EL (cell line): ENCODE measurements around the gene NUSAP1.
A peak's percentile ranks its signal among the peaks of the same experiment; 100 is the strongest.
"Not testable (repeated sequence)": the region's sequence is repeated elsewhere in the genome, so short reads cannot be mapped to it uniquely, and the experiment has no call there.

Experiments used
- DNase-seq: peaks from one replicate; pipeline ENCODE4 v3.0.0-alpha.2; 2016

The NUSAP1 gene

DNA sequence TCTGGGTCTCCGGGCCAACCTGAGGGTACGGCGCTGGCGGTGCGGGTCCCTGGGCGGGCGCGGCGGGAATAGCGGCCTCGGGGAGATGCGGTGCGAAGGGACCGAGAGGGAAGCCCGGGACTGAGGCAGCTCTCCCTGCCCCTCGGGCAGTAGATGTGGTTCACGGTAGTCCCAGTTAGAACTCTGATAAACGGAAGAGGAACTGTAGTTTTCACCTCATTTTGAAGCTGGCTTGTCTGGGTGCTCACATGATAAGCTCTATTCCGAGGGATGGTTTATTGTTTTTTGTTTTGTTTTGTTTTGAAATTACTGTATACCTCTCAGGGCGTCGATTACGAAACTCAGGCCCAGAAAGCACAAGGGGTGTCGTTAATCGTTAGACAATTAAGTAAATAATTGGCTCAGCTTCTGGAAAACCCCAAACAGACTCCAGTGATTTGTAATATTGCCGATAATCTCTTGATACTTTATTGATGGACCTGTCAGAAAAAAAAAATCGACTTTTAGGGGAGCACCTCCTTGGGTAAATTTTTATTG lies 413 bp downstream of the NUSAP1 start:
- DNase-seq: no peak

- DNase-seq: peak; percentile 14
Observed at GRCh38 chr15:41334293-41335120, 1.8 kb downstream of the NUSAP1 start.

GRCh38 chr15:41336549-41336948 lies 3.9 kb downstream of the NUSAP1 start:
- DNase-seq: no peak

- no peak for DNase-seq
Observed at GRCh38 chr15:41337047-41337446, 4.4 kb downstream of the NUSAP1 start.

DNA sequence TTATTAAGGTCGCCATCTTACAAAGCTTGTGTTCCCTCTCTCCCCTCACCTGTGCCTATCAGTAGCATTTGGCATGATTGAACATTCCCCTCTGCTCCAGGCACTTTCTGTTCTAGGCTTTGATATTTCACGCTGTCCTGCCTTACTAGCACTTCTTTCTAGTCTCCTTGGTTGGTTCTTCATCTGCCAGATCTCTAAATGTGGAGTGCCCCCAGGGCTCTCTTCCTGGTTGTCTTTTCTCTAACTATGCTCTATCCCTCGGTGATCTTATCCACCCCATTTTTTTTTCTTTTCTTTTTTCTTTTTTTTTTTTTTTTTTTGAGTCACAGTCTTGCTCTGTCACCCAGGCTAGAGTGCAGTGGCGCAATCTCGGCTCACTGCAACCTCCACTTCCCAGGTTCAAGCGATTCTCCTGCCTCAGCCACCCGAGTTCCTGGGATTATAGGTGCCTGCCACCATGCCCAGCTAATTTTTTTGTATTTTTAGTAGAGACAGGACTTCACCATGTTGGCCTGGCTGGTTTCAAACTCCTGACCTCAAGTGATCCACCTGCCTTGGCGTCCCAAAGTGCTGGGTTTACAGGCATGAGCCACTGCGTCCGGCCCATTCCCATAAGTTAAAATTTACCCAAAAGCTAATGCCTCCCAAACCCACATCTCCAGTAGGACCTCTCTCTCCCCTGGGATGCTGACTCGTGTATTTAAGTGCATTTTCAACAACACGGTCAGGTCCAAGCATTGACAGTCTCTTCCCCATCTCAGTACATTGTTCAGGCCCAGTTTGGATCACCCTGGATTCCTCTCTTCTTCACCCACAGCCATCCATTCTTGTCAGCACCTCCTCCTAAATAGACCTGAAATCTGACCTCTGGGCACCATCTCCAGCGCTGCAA lies 5.2 kb downstream of the NUSAP1 start:
- peak; percentile 26 for DNase-seq

- DNase-seq: no peak
Observed at GRCh38 chr15:41340189-41340695, 7.6 kb downstream of the NUSAP1 start.

- DNase-seq: no peak
Observed at GRCh38 chr15:41341519-41341918, 8.8 kb downstream of the NUSAP1 start.

DNA sequence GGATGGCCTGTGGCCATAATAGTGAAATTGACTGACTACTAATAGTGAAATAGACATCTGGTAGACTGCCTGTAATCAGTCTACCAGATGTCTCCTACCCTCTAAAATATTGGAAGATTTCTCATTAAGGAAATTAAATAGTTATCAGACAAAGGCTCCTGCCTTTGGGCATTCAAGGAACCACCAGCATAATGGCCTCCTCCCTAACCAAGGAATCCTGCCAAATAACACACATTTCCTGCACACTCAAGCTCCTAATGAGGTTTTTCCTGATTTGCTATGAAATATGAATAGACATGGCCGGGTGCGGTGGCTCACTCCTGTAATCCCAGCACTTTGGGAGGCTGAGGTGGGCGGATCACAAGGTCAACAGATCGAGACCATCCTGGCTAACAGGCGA lies 14.6 kb downstream of the NUSAP1 start:
- no peak for DNase-seq

GRCh38 chr15:41350057-41350717 lies 17.5 kb downstream of the NUSAP1 start:
- no peak for DNase-seq

DNA sequence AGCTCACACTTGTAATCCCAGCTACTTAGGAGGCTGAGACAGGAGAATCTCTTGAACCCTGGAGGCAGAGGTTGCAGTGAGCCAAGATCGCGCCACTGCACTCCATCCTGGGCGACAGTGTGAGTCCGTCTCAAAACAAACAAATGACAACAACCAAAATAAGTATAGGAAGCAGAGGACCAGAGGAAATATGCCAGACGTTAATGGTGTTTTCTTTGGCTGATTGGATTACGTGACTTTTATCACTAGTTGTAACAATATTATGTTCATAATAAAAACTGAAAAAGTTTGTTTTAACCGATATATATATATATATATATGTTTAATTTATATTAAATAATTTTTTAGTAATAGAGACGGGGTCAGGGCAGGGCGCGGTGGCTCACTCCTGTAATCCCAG lies 21.7 kb downstream of the NUSAP1 start:
- no peak for DNase-seq

DNA sequence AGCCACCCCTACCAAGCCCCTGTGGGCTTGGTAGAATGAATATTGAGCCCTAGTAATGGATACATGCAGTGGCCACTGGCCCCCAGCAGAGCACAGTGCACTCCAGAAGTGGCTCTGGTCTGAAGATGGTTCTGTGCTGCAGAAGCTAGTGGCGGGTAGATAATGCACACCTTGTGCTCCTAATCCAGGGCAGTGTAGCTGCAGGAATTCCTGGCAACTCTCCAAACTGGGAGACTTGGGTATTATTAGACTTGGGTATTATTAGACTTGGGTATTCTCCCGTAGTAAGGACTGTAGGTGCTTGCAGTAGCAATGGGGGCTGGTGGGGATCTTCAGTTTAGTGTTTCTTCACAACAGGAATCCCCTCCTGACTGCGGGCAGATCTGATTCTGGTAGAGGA lies 34.7 kb downstream of the NUSAP1 start:
- no peak for DNase-seq

DNA sequence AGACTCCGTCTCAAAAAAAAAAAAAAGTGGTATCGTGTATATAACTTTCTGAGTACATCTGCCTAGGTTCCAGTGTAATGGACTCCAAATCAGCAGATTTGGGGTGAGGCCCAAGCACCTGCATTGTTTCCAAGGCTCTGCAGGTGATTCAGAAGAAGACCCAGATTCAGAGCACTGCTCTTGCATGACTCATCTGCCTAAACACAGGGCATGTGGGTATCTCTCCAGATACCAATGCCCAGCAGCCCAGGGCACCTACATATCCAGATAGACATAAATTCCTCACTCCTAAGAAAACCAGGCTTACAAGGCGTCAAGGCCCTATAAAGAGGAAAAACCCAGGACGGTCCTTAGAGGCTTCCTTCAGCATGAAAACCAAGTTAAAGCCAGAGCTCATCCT lies 45.3 kb downstream of the NUSAP1 start:
- no peak for DNase-seq

DNA sequence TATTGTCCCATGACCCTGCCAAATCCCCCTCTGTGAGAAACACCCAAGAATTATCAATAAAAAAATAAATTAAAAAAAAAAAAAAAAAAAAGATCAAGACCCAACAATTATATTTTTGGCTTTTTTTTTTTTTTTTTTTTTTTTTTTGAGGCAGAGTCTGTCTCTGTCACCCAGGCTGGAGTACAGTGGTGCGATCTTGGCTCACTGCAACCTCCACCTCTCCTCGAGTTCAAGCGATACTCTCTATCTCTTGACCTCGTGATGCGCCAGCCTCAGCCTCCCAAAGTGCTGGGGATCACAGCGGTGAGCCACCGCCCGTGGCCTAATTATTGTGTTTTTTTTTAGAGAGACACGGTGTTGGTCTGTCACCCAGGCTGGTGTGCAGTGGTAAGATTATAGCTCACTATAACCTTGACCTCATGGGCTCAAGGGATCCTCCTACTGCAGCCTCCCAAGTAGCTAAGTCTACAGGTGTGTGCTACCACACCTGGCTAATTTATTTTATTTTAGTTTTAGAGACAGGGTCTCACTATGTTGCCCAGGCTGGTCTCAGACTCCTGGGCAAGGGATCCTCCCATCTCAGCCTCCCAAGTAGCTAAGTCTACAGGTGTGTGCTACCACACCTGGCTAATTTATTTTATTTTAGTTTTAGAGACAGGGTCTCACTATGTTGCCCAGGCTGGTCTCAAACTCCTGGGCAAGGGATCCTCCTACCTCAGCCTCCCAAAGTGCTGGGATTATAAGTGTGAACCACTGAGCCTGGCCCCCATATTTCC lies 51.5 kb downstream of the NUSAP1 start:
- not testable (repeated sequence) for DNase-seq

DNA sequence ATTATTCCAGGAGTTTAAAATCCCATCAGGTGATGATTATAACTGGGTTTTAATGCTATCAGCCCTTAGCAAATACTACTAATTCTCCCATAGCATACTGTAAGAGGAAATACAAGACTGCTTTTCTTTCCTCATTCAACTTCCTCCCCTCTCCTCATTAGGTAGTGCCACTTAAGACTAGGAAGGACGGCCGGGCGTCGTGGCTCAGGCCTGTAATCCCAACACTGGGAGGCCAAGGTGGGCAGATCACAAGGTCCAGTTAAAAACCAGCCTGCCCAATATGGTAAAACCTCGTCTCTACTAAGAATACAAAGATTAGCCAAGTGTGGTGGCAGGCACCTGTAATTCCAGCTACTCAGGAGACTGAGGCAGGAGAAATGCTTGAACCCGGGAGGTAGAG lies 55.0 kb downstream of the NUSAP1 start:
- no peak for DNase-seq

DNA sequence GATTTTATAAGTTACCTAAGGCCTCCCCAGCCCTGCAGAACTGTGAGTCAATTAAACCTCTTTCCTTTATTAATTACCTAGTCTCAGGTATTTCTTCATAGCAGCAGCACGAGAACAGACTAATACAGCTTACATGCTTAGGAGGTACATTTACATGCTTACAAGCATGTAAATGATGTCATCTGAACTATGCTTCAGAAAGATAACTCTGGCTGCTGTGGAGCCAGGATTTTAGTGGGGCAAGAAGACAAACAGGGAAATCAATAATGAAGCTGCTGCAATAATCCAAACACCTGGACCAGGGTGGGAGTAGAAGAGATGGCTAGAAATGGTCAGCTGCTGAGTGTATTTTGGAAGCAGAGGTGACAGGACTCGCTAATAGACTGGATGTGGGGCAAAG lies 60.0 kb downstream of the NUSAP1 start:
- no peak for DNase-seq

DNA sequence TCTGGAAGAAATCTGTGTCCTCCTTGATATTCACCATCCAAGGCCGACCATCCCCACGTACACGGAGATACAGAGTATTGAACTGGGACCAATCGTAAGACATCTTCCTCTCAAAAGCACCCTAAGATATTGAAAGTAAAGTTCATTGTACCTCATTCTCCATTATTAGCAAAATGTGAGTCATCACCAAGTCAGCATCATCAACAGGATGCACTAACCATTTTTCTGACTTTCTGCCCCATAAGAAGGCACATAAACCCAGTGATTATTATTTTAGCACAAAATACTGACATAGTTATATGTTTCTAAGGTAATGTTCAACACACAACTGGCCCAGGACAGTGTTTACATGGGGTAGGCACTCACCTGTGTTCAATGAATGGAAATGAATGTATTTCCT lies 62.2 kb downstream of the NUSAP1 start:
- peak; percentile 8 for DNase-seq

- no peak for DNase-seq
Observed at GRCh38 chr15:41396111-41396510, 63.4 kb downstream of the NUSAP1 start.

- DNase-seq: no peak
Observed at GRCh38 chr15:41401904-41402267, 69.2 kb downstream of the NUSAP1 start.

- no peak for DNase-seq
Observed at GRCh38 chr15:41407341-41407740, 74.7 kb downstream of the NUSAP1 start.

DNA sequence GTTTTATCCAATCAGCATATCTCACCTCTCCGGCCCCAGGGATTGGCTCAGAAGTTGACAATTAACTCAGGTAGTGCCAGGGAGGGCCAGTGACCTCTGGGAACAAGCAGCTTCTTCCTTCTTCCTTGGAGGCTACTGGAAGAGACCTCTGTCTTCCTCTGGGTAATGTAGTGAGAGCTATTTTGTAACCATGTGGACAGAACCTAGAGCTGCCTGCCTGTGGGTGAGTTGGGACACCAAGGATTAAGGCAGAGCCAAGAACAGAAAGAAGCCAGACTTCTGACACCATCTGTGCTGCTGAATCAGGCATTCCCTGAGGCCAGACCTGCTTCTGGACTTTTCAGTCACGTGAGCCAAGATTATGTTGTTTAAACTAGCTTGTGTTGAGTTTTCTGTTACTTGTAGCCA lies 75.6 kb downstream of the NUSAP1 start:
- DNase-seq: peak; percentile 37

GRCh38 chr15:41411031-41411430 lies 78.3 kb downstream of the NUSAP1 start:
- DNase-seq: no peak

GRCh38 chr15:41411441-41411840 lies 78.8 kb downstream of the NUSAP1 start:
- DNase-seq: no peak
